OCI-LY1 (cell line): ENCODE data around the gene AFAP1.

ENCODE experiments used
- CTCF ChIP-seq: fragments of 200-600 bp; sonication (generic), shearing (Covaris generic); IDR thresholded peaks from 2 replicates; pipeline ENCODE4 v1.5.1; 2017; ENCODE audit warnings: mild to moderate bottlenecking, antibody characterized with exemption, low read length, moderate library complexity, mixed read lengths
- EZH2 ChIP-seq: fragments of 200-600 bp; sonication (generic), shearing (Covaris generic); IDR thresholded peaks from 2 replicates; pipeline ENCODE4 v1.8.0; 2017; ENCODE audit warnings: borderline replicate concordance, mixed run types, mild to moderate bottlenecking, antibody characterized with exemption, low read length, moderate library complexity, mixed read lengths

DNA sequence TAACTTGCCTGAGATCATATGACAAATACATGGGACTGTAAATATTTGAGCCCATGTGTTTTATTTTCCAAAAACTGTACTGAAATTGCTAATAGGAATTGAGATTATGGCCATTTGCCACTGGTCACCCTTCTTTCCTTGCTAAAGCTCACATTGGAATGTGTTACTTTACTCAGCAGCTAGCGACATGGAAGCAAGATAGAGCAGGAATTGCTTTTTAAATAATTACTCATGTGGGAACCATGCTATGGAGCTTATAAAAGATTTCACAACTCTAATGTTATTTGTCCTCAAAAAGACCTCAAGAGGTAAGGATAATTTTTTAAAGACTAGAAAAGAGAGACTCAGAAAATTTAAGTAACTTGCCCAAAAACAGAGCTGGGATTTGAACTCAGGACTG, 48.8 kb upstream of the AFAP1 start:
- TF ChIP-seq CTCF (no peak), EZH2 (no peak)
